Upper lobe of right lung (tissue), 1 donor: ENCODE measurements around the gene RIMBP3B. TPM values are rescaled to one million over a fixed set of nuclear protein-coding genes. Genes with fewer than 3 reads are reported as not detected.
"Not testable (repeated sequence)": the region's sequence is repeated elsewhere in the genome, so short reads cannot be mapped to it uniquely, and the experiment has no call there.

Experiments used
- ATAC-seq: fragments of 200-7000 bp; cut with Tn5 transposase; one replicate; pipeline ENCODE4 v1.9.1; 2020; ENCODE audit warnings: mild to moderate bottlenecking, moderate library complexity
- DNase-seq: peaks from one replicate; pipeline ENCODE4 v3.0.0-alpha.2; 2020
- H3K27ac ChIP-seq: fragments of 200-600 bp; one replicate; pipeline ENCODE4 v1.8.0; 2022
- H3K27me3 ChIP-seq: fragments of 200-600 bp; one replicate; pipeline ENCODE4 v1.8.0; 2022; ENCODE audit warnings: mild to moderate bottlenecking
- H3K36me3 ChIP-seq: fragments of 200-600 bp; one replicate; pipeline ENCODE4 v1.8.0; 2022
- H3K4me1 ChIP-seq: fragments of 200-600 bp; one replicate; pipeline ENCODE4 v1.8.0; 2022
- H3K4me3 ChIP-seq: fragments of 200-600 bp; one replicate; pipeline ENCODE4 v1.8.0; 2022; ENCODE audit warnings: mild to moderate bottlenecking
- H3K9me3 ChIP-seq: fragments of 200-600 bp; one replicate; pipeline ENCODE4 v1.8.0; 2022
- intact Hi-C: fragments of 100-400 bp; cut with DNase I; formaldehyde crosslinking; loops from one replicate; pipeline ENCODE4 v1.11.0; 2022
- total RNA-seq: library from RNA; stranded (reverse); fragmentation: NEBNext Ultra II Directional; extraction: Animal tissue kit (Norgen Biotek cat#: 25700); gene quantifications from one replicate; pipeline ENCODE4 v1.2.1, GENCODE V29; 2021
- donor health status: DM: no; HTN: yes; CAD: no; lungs with severe emphysema.

The RIMBP3B gene
- total RNA-seq, 1 donor from 2014 or later: 0.09 TPM

GRCh38 chr22:21390013-21390412 is 6.5 kb downstream of the RIMBP3B start:
- H3K4me1 ChIP-seq, intact Hi-C loops, H3K27me3 ChIP-seq, H3K9me3 ChIP-seq, H3K4me3 ChIP-seq, H3K36me3 ChIP-seq, H3K27ac ChIP-seq, DNase-seq: not testable (repeated sequence)
- peak; percentile 59 for ATAC-seq

GRCh38 chr22:21394613-21395012 is 11.1 kb downstream of the RIMBP3B start:
- H3K36me3 ChIP-seq, ATAC-seq, H3K27ac ChIP-seq, intact Hi-C loops, DNase-seq, H3K9me3 ChIP-seq, H3K4me3 ChIP-seq, H3K27me3 ChIP-seq, H3K4me1 ChIP-seq: not testable (repeated sequence)

GRCh38 chr22:21401197-21401969 is 17.8 kb downstream of the RIMBP3B start:
- ATAC-seq: peak; percentile 57
- H3K4me1 ChIP-seq, H3K9me3 ChIP-seq, H3K27me3 ChIP-seq, H3K4me3 ChIP-seq, H3K27ac ChIP-seq, DNase-seq, intact Hi-C loops, H3K36me3 ChIP-seq: not testable (repeated sequence)

DNA sequence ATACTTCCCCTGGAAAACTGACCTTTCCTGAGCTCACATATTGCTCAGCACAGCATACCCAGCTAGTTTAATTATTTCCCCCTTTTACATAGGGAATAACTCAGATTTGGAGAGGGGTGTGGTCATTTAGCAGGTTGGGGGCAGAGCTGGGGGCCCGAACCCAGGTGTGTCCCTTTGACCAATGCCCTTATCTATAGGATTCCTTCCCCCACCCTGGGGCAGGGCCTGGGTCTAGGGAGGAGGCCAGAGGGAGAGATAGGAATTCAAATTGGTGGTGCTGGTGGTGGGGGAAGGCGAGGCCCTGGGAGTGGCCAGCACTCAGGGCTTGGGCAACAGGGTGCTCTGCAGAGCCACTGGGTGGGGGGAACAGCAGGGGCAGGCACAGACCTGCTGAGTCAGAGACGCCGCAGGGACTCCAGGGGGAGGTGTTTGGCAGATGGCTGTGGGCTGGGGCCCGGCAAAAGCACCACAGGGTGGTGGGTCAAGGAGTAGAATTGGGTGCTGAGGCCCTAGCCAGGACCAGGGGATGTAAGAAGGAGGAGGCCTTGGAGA is 19.3 kb downstream of the RIMBP3B start:
- H3K4me1 ChIP-seq, H3K27me3 ChIP-seq, H3K4me3 ChIP-seq, DNase-seq, intact Hi-C loops, H3K36me3 ChIP-seq, H3K9me3 ChIP-seq, H3K27ac ChIP-seq: not testable (repeated sequence)
- peak; percentile 3 for ATAC-seq

DNA sequence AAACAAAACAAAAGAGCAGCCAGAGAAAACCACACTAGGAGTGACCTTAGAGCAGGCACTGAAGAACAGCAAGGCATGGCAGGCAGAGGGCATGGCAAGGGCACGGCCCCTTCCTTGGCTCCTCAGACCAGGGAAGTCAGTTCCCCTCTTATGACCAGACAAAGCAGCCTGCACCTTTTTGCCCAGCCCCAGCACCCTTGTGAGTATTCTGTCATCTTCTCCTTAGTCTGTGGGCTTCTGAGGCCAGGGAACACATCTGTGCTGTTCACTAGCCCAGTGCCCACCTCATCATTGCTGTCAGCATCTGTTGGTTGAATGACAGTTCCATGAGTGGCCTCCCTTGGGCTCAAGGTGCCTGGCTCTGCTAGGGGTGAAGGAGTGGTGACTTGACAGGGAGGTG is 23.6 kb downstream of the RIMBP3B start:
- H3K27me3 ChIP-seq, H3K27ac ChIP-seq, H3K36me3 ChIP-seq, H3K4me3 ChIP-seq, intact Hi-C loops, H3K4me1 ChIP-seq, DNase-seq, H3K9me3 ChIP-seq: not testable (repeated sequence)
- ATAC-seq: peak; percentile 20

- DNase-seq, ATAC-seq, H3K9me3 ChIP-seq, H3K27ac ChIP-seq, intact Hi-C loops, H3K27me3 ChIP-seq, H3K36me3 ChIP-seq, H3K4me3 ChIP-seq, H3K4me1 ChIP-seq: not testable (repeated sequence)
Measured at GRCh38 chr22:21407792-21408191, 24.2 kb downstream of the RIMBP3B start.

GRCh38 chr22:21416375-21416774 is 32.8 kb downstream of the RIMBP3B start:
- H3K27ac ChIP-seq, H3K4me3 ChIP-seq, H3K9me3 ChIP-seq, ATAC-seq, H3K27me3 ChIP-seq, H3K36me3 ChIP-seq, DNase-seq, H3K4me1 ChIP-seq, intact Hi-C loops: not testable (repeated sequence)

- peak; percentile 96 for ATAC-seq
- H3K27ac ChIP-seq, H3K9me3 ChIP-seq, intact Hi-C loops, DNase-seq, H3K36me3 ChIP-seq, H3K27me3 ChIP-seq, H3K4me1 ChIP-seq: not testable (repeated sequence)
- peak within 1 kb of the TSS; percentile 53 for H3K4me3 ChIP-seq
Measured at GRCh38 chr22:21417227-21417746, 33.7 kb downstream of the RIMBP3B start, which contains the start of gene HIC2. TSS of gene HIC2 (plus strand) at chr22:21417371. CDS start at chr22:21442832, 25,461 bp downstream.

DNA sequence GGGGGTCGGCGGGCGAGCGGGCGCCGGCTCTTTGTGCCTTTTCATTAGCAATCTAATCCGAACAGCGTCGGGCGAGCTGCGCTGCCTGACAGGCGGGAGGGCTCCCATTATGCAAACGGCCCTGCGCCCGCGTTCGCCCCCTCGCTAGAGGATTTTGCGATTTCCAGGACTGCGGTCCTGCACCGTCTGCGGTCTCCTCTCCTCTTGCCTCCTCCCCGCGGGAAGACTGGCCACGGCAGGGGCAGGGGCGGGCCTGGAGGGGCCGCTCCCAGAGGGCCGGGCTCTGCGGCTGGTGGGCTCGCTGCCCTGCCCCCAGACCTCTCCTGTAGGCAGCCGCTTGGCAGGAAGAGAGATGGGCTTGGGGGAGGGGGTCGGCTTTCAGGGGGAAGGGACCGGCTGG is 34.3 kb downstream of the RIMBP3B start:
- H3K27ac ChIP-seq, H3K27me3 ChIP-seq, H3K4me1 ChIP-seq, H3K9me3 ChIP-seq, H3K36me3 ChIP-seq, intact Hi-C loops: not testable (repeated sequence)
- peak; percentile 6 for ATAC-seq
- peak overlapping the region; percentile 53 for H3K4me3 ChIP-seq
- peak; percentile 70 for DNase-seq

- ATAC-seq, H3K4me1 ChIP-seq, H3K4me3 ChIP-seq, intact Hi-C loops, H3K36me3 ChIP-seq, H3K9me3 ChIP-seq, H3K27me3 ChIP-seq, H3K27ac ChIP-seq, DNase-seq: not testable (repeated sequence)
Measured at GRCh38 chr22:21418974-21419638, 35.6 kb downstream of the RIMBP3B start.

- H3K9me3 ChIP-seq, H3K27me3 ChIP-seq, H3K4me1 ChIP-seq, H3K4me3 ChIP-seq, DNase-seq, H3K36me3 ChIP-seq, H3K27ac ChIP-seq, intact Hi-C loops: not testable (repeated sequence)
- peak; percentile 79 for ATAC-seq
Measured at GRCh38 chr22:21420180-21420763, 36.7 kb downstream of the RIMBP3B start.

DNA sequence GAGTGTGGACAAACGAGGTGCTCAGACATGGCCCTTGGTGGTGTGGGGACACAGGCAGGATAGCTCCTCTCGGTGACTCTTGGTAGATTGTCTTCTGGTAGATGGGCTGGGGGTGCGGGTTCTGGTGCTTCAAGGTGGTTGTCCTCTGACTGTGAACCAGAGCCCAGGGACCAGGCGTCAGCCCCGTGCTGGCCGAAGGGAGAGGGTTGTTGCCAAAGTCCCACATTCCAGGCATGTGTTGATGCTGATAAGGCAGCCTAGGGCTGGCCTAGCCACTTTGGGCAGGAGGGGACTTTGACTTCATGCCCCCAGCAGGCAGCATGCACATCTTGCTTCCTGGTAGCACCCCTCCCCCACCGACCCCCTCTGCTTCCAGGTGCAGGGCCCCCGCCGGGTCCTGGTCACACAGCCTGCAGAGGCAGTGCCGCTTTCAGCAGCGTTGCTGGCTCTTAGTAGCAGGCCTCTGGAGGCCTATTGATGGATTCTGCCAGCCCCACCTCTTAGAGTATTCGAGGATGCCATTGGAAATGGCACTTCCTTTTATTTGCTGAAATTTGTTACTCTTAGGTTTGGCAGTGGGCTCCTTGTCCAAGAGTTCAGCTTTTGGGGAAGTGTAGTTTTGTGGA is 40.6 kb downstream of the RIMBP3B start:
- ATAC-seq: peak; percentile 31
- H3K27ac ChIP-seq, H3K36me3 ChIP-seq, H3K4me3 ChIP-seq, H3K27me3 ChIP-seq, H3K9me3 ChIP-seq, DNase-seq, intact Hi-C loops, H3K4me1 ChIP-seq: not testable (repeated sequence)

DNA sequence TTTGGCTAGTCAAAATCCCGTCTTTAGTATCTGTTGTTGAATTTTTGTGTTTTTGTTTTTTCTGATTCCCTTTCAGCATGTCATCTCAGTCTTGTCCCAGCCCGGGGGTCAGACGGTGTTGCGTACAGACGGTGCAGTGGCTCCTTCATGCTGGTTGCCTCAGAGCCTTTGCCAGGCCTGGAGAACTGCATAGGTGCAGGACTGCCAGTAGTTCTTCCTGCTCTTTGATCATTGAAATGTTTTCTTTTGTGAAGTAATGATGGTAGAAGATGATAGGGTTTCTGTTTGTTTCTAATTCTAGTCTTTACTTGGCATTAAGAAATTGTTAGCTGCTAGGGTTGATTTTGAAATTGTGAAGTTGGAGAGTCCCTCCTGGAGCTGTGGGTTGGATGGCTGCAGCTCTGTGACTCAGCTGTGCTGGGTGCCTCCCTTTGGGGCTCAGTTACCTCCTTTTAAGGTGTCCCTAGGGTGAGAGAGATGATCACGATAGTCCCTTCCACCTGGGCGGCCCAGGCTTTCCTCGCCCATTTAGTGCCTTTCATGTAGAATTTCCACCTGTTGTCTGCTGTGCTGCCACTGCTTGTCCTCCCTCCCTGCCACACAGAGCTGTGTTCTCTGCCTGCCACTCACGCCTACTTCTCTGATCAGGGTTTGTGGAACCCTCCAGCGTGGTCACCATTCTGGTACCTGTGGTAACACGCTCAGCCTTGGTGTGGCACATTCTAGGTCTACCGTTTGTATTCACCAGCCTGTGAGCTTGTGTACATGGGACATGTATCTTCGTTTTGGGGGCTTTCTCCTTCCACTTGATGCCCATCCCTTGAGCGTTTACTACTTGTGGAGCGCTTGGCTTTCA is 51.1 kb downstream of the RIMBP3B start:
- ATAC-seq, intact Hi-C loops: not testable (repeated sequence)

More for the DNA sequence above, 51.1 kb downstream of the RIMBP3B start:
- DNase-seq, H3K4me3 ChIP-seq, H3K27me3 ChIP-seq, H3K4me1 ChIP-seq, H3K36me3 ChIP-seq, H3K9me3 ChIP-seq, H3K27ac ChIP-seq: not testable (repeated sequence)
